ENCODE measurements around the gene RBM7.
A peak's percentile ranks its signal among the peaks of the same experiment; 100 is the strongest.

RBM7 gene

DNA sequence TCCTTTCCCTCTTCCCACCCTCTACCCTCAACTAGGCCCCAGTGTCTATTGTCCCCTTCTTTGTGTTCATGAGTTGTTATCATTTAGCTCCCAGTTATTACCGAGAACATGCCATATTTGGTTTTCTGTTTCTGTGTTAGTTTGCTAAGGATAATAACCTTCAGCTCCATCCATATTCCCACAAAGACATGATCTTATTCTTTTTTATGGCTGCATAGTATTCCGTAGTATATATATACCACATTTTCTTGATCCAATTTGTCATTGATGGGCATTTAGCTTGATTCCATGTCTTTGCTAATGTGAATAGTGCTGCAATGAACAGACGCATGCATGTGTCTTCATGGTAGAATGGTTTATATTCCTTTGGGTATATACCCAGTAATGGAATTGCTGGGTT, 18.0 kb upstream of the RBM7 start:
- ATAC-seq (replicated peaks), result no peak
- Mint-ChIP-seq H3K27ac (no peak overlapping the region), H3K4me1 (peaks cover 4 to 6% of the 10 kb centered on the region in 2 donors), H3K36me3 (no peaks in the 10 kb centered on the region), H3K9me3 (peaks cover 0 to 12% of the 10 kb centered on the region in 2 donors), H3K4me3 (no peak overlapping the region), H3K27me3 (peaks cover 38 to 61% of the 10 kb centered on the region in 2 donors)
- no peak for DNase-seq

- H3K27ac Mint-ChIP-seq, result no peak overlapping the region
- H3K36me3 Mint-ChIP-seq, result no peaks in the 10 kb centered on the region
- ATAC-seq (replicated peaks), result no peak
- no peak for DNase-seq
- no peak overlapping the region for H3K4me3 Mint-ChIP-seq
- H3K27me3 Mint-ChIP-seq, result peaks cover 31 to 50% of the 10 kb centered on the region in 2 donors
- H3K9me3 Mint-ChIP-seq, result peaks cover 0 to 12% of the 10 kb centered on the region in 2 donors
- H3K4me1 Mint-ChIP-seq, result no peaks in the 10 kb centered on the region
Measured at GRCh38 chr11:114384487-114384886, 16.0 kb upstream of the RBM7 start.

DNA sequence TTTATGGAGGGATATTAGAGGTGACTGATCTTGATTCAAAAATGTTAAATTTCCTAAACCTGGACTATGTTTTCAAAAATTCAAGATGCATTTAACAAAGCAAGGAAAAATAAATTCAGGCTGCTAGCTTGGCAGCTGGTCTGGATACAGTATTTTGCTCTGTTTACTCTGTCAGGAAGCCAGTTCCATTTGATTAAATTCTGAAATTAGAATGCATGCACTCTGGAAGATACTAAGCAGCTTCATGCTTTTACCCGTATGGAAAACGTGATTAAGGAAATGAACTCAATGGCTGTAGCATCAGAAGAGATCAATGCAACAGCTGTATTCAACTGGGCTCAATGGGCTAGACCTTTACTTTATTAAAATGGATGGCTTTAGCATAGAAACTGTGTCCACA, 14.3 kb upstream of the RBM7 start:
- H3K36me3 Mint-ChIP-seq, result no peaks in the 10 kb centered on the region
- no peaks in the 10 kb centered on the region for H3K4me1 Mint-ChIP-seq
- no peak overlapping the region for H3K4me3 Mint-ChIP-seq
- peaks cover 0 to 12% of the 10 kb centered on the region in 2 donors for H3K9me3 Mint-ChIP-seq
- H3K27me3 Mint-ChIP-seq, result peaks cover 16 to 36% of the 10 kb centered on the region in 2 donors
- no peak for DNase-seq
- H3K27ac Mint-ChIP-seq, result no peak overlapping the region
- ATAC-seq (replicated peaks), result no peak

DNA sequence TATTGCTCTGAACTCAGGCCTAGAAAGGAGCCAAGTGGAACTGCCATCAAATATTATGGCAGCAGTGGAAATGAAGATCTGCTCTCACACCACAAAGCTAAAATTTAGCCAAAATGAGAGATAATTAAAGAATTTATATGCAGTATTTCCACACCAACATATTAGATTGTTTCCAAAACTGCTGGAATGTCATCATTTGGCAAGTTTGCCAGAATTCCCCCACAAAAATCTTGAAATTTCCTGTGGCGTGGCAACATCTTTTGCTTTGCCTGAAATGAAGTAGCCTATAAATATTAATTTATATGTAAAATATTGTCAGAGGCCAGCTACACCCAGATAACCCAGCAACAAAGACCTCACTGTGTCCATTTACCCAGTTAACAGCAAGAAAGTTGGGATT, 13.9 kb upstream of the RBM7 start:
- Mint-ChIP-seq H3K4me3 (no peak overlapping the region), H3K27ac (no peak overlapping the region), H3K27me3 (peaks cover 16 to 36% of the 10 kb centered on the region in 2 donors), H3K4me1 (no peaks in the 10 kb centered on the region), H3K36me3 (no peaks in the 10 kb centered on the region), H3K9me3 (peaks cover 0 to 12% of the 10 kb centered on the region in 2 donors)
- DNase-seq (no peak), ATAC-seq (replicated peaks) (no peak)

DNA sequence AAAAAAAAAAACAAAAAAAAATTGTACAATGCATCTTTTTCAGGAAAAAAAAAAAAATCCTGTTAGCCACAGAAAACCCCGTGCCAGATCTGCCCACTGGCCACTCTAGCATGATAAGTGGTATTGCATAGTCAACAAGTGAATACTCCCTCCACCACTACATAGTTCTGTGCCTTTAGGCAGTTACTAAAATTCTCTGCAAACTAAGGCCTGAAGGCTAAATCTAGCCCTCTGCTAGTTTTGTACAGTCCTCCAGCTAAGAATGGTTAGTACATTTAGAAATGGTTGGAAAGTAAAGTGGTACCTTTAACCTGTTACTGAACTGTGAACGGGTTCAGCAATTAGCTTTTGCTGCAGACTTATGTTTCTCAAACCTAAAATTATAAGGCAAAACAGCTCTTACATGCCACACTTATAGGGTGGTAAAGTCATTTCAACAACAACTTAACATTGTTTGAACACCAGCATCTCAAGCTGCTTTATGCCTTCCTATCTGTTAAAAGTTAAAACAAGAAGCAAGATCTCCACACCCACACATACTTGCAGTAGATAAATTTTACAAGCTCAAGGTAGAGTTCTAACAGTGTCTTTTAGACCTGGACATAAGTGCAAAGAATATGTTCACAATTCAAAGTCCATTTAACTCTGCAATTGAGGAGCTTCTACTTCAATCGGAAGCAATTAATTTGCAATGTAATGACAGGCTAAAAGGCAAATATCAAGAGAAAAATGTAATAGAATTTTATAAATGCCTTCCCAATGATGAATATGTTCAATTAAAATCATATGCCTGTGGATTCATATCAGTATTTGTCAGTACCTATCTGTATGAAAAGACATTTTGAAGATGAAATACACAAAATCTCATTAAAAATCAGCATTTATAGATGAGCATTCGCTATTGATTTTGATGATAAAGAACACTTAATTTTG, 7.5 kb upstream of the RBM7 start:
- Mint-ChIP-seq H3K27ac (no peak overlapping the region), H3K4me3 (no peak overlapping the region), H3K4me1 (peaks cover 0 to 5% of the 10 kb centered on the region in 2 donors), H3K36me3 (no peaks in the 10 kb centered on the region), H3K27me3 (no peaks in the 10 kb centered on the region), H3K9me3 (no peaks in the 10 kb centered on the region)
- DNase-seq (no peak), ATAC-seq (replicated peaks) (no peak)

- Mint-ChIP-seq H3K27ac (no peak overlapping the region), H3K36me3 (peaks cover 4 to 13% of the 10 kb centered on the region in 2 donors), H3K4me3 (no peak overlapping the region), H3K4me1 (peaks cover 5 to 20% of the 10 kb centered on the region in 2 donors), H3K9me3 (no peaks in the 10 kb centered on the region), H3K27me3 (no peaks in the 10 kb centered on the region)
- ATAC-seq (replicated peaks) (no peak), DNase-seq (no peak)
Measured at GRCh38 chr11:114395736-114396135, 4.7 kb upstream of the RBM7 start.

DNA sequence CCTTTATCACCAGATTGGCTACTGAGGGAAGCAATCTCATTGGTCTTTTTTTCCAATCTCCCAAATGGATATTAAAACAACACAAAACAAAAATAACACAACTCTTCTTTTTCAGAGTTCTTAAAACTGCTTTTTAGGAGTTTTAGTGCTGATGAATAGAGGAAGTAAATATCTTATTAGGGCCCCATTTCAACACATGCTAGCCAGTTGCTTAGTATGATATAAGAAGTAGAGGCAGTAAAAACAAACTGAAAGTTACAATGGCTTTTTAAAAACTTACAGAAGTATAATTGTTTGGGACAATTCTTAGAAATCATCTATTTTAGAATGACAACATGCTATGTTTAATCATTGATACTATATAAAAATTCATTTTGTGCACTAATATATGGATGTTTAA, 3.5 kb upstream of the RBM7 start:
- DNase-seq, result no peak
- ATAC-seq (replicated peaks), result no peak
- H3K4me3 Mint-ChIP-seq, result no peak overlapping the region
- H3K4me1 Mint-ChIP-seq, result peaks cover 5 to 22% of the 10 kb centered on the region in 2 donors
- peaks cover 4 to 14% of the 10 kb centered on the region in 2 donors for H3K36me3 Mint-ChIP-seq
- H3K27me3 Mint-ChIP-seq, result no peaks in the 10 kb centered on the region
- no peaks in the 10 kb centered on the region for H3K9me3 Mint-ChIP-seq
- H3K27ac Mint-ChIP-seq, result no peak overlapping the region

DNA sequence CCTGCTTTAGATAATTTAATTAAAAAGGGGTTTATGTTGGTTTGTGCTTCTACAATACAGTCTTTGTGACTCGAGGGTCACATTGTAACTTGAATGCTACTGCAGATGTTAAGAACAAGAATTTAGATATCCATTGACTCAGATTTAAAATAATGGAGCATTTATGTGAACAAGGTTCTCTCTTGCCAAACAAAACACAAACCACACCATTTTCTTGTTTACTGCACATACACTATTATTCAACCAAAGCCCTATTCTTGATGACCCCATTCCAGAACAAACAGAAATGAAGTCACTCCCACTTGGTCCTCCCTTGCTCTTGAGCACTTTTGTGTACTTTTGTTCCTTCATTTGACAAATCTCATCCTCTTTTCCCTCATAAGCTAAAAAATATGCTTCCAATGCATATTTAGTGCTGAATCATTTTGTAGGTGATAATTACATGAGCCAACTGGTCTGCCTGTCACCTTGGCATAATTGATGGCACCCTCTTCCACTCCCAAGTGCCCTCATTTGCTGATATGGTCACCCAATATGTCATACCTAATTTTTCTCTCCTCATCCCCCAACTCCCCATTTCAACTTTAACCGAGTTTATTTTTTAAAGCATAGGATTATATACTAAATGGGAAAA, 3.0 kb upstream of the RBM7 start:
- Mint-ChIP-seq H3K27ac (no peak overlapping the region), H3K27me3 (no peaks in the 10 kb centered on the region), H3K4me1 (peaks cover 7 to 25% of the 10 kb centered on the region in 2 donors), H3K9me3 (no peaks in the 10 kb centered on the region), H3K4me3 (no peak overlapping the region), H3K36me3 (peaks cover 6 to 18% of the 10 kb centered on the region in 2 donors)
- DNase-seq (no peak), ATAC-seq (replicated peaks) (no peak)

GRCh38 chr11:114398303-114398920, 2.1 kb upstream of the RBM7 start:
- Mint-ChIP-seq H3K4me3 (peak overlapping the region; percentile 88 to 90), H3K9me3 (no peaks in the 10 kb centered on the region), H3K27me3 (no peaks in the 10 kb centered on the region), H3K27ac (no peak overlapping the region), H3K36me3 (peaks cover 9 to 22% of the 10 kb centered on the region in 2 donors), H3K4me1 (peaks cover 10 to 32% of the 10 kb centered on the region in 2 donors)
- no peak for DNase-seq
- ATAC-seq (replicated peaks), result no peak

DNA sequence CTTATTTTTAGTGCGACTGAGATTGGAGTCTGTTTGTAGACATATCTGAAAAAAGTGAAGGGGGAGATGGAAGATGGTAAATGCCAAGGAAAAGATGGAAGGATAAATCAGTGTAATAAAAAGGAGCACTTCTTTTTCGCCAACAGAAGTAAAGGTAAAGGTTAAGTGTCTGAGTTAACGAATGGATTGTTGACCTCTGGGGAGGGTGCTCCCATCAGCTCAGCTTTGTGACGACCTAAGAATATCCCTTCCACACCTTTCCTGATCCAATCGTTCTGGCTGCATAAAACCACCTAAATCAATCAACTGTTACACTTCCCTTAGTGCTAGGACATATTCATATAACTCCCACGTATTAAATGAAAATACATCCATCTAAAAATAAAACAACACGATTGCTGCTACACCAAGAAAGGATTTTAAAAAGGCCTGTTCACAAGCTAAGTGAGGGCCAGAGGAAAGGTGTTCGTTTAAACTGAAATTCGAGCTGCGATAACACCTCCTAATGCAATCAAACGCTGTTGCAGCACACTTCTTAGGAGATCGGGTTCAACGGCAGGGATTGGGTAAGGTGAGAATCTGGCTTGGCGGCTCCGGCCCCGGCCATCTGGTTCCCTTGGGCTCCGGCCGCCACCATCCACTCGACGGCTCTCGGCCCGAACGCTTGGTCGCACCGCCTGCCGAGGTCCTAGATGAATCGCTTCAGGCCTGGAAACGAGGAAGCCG, 813 bp upstream of the RBM7 start:
- H3K4me1 Mint-ChIP-seq, result peaks cover 14 to 41% of the 10 kb centered on the region in 2 donors
- peak overlapping the region; percentile 88 to 90 for H3K4me3 Mint-ChIP-seq

GRCh38 chr11:114400915-114401223, 403 bp downstream of the RBM7 start:
- no peak for DNase-seq
- Mint-ChIP-seq H3K27ac (peak overlapping the region; percentile 98), H3K36me3 (peaks cover 18 to 37% of the 10 kb centered on the region in 2 donors), H3K4me1 (peaks cover 19 to 51% of the 10 kb centered on the region in 2 donors), H3K27me3 (no peaks in the 10 kb centered on the region), H3K9me3 (no peaks in the 10 kb centered on the region), H3K4me3 (peak overlapping the region; percentile 88 to 90)
- ATAC-seq (replicated peaks), result no peak

More for the DNA sequence above, 813 bp upstream of the RBM7 start:
- H3K36me3 Mint-ChIP-seq, result peaks cover 13 to 28% of the 10 kb centered on the region in 2 donors
- no peak for DNase-seq
- no peaks in the 10 kb centered on the region for H3K27me3 Mint-ChIP-seq
- H3K27ac Mint-ChIP-seq, result peak overlapping the region; percentile 98
- no peaks in the 10 kb centered on the region for H3K9me3 Mint-ChIP-seq
- peak; percentile 37 to 43 for ATAC-seq (replicated peaks)

- ATAC-seq (replicated peaks), result no peak
- Mint-ChIP-seq H3K27ac (peak overlapping the region; percentile 98), H3K36me3 (peaks cover 18 to 42% of the 10 kb centered on the region in 2 donors), H3K4me1 (peaks cover 19 to 51% of the 10 kb centered on the region in 2 donors), H3K27me3 (no peaks in the 10 kb centered on the region), H3K9me3 (no peaks in the 10 kb centered on the region), H3K4me3 (peak overlapping the region; percentile 88 to 90)
- DNase-seq, result no peak
Measured at GRCh38 chr11:114401311-114401710, 845 bp downstream of the RBM7 start.

DNA sequence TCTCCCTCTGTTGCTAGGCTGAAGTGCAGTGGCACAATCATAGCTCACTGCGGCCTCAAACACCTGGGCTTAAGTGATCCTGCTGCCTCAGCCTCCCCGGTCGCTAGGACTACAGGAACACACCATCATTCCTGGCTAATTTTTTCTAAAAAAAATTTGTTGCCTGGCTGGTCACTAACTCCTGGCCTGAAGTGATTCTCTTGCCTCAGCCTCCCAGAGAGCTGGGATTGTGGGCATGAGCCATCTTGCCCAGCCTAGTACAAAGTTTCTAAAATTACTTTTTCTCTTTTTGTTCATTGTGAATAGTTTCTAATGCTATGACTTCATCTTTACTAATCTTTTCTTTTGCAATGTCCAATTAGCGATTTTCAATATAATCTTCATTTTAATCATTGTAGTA, 12.5 kb downstream of the RBM7 start:
- Mint-ChIP-seq H3K9me3 (no peaks in the 10 kb centered on the region), H3K27me3 (no peaks in the 10 kb centered on the region), H3K4me1 (peaks cover 6 to 14% of the 10 kb centered on the region in 2 donors), H3K4me3 (no peak overlapping the region), H3K36me3 (peaks cover 31 to 42% of the 10 kb centered on the region in 2 donors), H3K27ac (peak overlapping the region; percentile 25)
- DNase-seq, result no peak
- ATAC-seq (replicated peaks), result no peak

DNA sequence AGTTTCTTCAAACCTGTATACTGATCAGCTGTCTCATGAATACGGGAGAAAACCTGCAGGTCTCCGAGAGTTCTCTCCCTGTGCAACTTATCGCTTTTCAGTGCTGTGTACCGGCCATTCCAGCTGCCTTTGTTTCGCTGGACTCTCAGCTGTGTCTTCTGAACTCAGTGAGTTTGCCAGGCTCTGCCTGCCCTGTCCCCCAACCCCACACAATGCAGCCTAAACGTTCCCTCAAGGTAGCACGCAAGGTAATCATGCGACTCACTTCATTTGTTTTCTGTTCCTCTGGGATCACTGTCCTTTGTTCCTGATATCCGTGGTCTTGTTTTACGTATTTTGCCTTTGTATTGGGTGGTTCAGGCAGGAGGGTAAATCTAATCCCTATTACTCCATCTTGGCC, 13.5 kb downstream of the RBM7 start:
- Mint-ChIP-seq H3K9me3 (no peaks in the 10 kb centered on the region), H3K27me3 (no peaks in the 10 kb centered on the region), H3K27ac (no peak overlapping the region), H3K4me1 (peaks cover 6 to 14% of the 10 kb centered on the region in 2 donors), H3K36me3 (peaks cover 31 to 43% of the 10 kb centered on the region in 2 donors), H3K4me3 (no peak overlapping the region)
- ATAC-seq (replicated peaks) (no peak), DNase-seq (no peak)
